Skin of body (tissue), 3 donors: ENCODE results near the gene ARMS2. TPM values are rescaled to one million over a fixed set of nuclear protein-coding genes. Genes with fewer than 3 reads are reported as not detected.

ENCODE experiments used
- DNase-seq: peaks from one replicate; lab custom pipeline; 2025; lab: John Stamatoyannopoulos, UW
- small RNA-seq: library from RNA; depleted of rRNA; stranded (forward); fragments of <200 nt; gene quantifications from one replicate; pipeline ENCODE3, GENCODE V24; 2014; ENCODE audit warnings: low replicate concordance
- total RNA-seq: library from RNA; depleted of rRNA; stranded (reverse); fragments of >200 nt; gene quantifications from one replicate; pipeline ENCODE4 v1.2.3, GENCODE V29; 2014

Gene ARMS2
- total RNA-seq, 1 donor from 2014 or later = not detected

GRCh38 chr10:122492999-122493481 lies 38.6 kb downstream of the ARMS2 start:
- DNase-seq = peak; percentile 96

- DNase-seq = no peak
These were observed 39.3 kb downstream of the ARMS2 start for GRCh38 chr10:122493761-122494160.

GRCh38 chr10:122494173-122494820 lies 39.8 kb downstream of the ARMS2 start:
- no peak for DNase-seq

- DNase-seq = no peak
These were observed 40.4 kb downstream of the ARMS2 start for GRCh38 chr10:122494833-122495232.

- DNase-seq = peak; percentile 57
These were observed 41.2 kb downstream of the ARMS2 start for GRCh38 chr10:122495406-122496340.

GRCh38 chr10:122497241-122497640 lies 42.8 kb downstream of the ARMS2 start:
- no peak for DNase-seq

GRCh38 chr10:122498521-122498920 lies 44.1 kb downstream of the ARMS2 start:
- DNase-seq = no peak

- DNase-seq = no peak
These were observed 44.6 kb downstream of the ARMS2 start for GRCh38 chr10:122499012-122499411.

- DNase-seq = peak; percentile 77
These were observed 45.1 kb downstream of the ARMS2 start for GRCh38 chr10:122499491-122499941.

- DNase-seq = no peak
These were observed 45.7 kb downstream of the ARMS2 start for GRCh38 chr10:122500194-122500593.

- DNase-seq = no peak
These were observed 46.3 kb downstream of the ARMS2 start for GRCh38 chr10:122500726-122501125.

GRCh38 chr10:122503012-122503411 lies 48.6 kb downstream of the ARMS2 start:
- DNase-seq = no peak

GRCh38 chr10:122503886-122504609 lies 49.6 kb downstream of the ARMS2 start:
- DNase-seq = peak; percentile 14

- peak; percentile 87 for DNase-seq
These were observed 50.1 kb downstream of the ARMS2 start for GRCh38 chr10:122504610-122504950.

GRCh38 chr10:122505011-122505410 lies 50.6 kb downstream of the ARMS2 start:
- no peak for DNase-seq

GRCh38 chr10:122505885-122506645 lies 51.6 kb downstream of the ARMS2 start:
- no peak for DNase-seq

Small RNAs within 50 kb of the gene (small RNA-seq; reads per million reads assigned to genes)
- not detected for gene MIR3941

Other genes with a start within 250 kb of the ARMS2 start
- gene BTBD16, start 183.4 kb upstream of the ARMS2 start, total RNA-seq = 1.3 TPM
- 40.2 TPM for gene PLEKHA1, start 79.9 kb upstream of the ARMS2 start, total RNA-seq
- gene HTRA1, start 6.9 kb downstream of the ARMS2 start, total RNA-seq = 185 TPM
- 0.10 TPM for gene DMBT1, start 106.1 kb downstream of the ARMS2 start, total RNA-seq
- gene C10orf120, start 245.2 kb downstream of the ARMS2 start, total RNA-seq = not detected